HG02981 (cell line): Measurements from ENCODE around the gene ARF1.

Experiments used
- ATAC-seq: cut with Tn5 transposase; IDR thresholded peaks from one replicate; pipeline ENCODE4 v1.9.1; 2021; ENCODE audit warnings: mild to moderate bottlenecking, moderate library complexity; ENCODE audit not compliant: unreplicated experiment

The ARF1 gene

DNA sequence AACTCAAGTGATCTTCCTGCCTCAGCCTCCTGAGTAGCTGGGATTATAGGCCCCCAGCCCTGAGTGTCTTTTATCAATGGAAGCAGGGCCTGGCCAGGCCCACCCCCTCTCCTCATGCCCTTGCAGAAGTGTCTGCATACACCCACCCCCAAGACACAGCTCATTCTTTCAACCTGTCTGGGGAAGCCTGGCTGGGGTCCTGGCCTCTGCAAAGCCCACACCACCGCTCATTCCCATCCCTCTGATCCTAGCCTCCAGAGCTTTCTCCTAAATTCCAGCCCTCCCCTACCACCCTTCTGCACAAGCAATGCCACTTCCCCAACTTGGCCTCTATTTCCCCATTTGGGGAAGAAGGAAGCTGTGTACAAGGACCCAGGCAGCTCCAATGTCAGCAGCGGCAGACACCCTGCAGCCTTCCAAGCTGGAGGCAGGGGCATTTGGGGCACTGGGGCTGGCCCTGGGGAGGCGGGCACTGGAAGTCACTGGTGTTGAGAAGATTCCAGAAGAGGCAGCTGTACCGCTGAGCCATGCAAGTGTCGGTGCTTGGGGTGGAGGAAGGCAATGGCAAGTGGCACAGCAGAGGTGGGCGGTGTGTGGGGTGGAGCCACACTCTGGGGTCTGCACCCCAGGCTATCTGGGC, 33.7 kb upstream of the ARF1 start:
- no peak for ATAC-seq

DNA sequence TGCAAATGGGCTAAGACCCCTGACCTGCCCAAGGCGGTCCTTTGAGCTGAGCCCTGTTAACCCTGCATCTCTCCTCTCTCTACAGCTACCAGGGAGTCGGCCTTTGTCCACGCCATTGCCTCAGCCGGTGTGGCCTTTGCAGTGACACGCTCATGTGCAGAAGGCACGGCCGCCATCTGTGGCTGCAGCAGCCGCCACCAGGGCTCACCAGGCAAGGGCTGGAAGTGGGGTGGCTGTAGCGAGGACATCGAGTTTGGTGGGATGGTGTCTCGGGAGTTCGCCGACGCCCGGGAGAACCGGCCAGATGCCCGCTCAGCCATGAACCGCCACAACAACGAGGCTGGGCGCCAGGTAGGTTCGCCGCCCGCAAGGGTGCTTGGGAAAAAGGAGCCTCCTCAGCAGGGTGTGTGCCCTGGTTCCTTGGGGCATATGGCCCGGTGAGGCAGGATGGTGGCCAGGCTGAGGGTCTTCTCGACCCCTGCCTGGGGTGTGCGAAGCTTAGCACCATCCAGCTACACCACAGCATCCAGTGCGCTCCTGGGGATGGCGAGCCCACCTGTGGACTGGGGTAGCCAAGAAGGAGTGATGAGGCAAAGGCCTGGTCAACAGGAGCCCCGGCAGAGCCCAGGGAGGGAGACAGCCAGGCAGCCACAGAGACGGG, 31.8 kb upstream of the ARF1 start:
- ATAC-seq: no peak

DNA sequence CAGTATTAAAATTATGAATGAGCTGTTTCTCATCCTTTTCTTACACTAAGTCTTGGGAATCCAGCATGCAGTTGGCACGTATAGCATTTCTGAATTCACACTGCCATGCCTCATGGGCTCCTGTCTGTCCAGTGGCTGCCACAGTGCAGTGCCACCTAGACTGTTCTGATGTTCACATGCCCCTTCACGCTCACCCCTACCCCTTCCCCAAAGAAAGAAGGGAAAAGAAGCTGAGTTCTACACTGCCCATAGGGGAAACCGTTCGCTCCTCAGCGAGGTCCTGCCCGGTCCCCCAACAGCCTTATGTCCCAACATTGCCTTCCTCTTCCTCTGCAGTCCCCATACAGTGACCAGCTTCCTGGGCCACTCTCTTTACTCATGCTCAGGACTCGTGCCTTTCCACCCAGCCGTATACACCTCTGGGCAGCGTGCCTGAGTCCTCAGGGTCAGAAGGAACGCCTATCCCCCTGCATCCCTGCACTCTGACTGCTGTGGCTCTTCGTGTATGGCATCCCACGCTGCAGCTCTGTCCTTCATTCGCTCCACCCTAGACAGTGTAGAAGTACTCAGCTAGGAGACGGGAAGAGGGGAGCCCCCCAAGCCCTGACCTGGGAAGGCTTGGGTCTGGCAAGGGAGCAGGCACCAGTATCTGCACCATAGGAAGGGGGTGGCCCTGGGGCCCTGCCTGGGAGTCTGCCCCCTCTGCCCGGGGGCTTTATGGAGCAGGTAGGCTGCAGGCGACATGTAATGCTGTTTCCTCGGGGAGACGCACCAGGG, 24.1 kb upstream of the ARF1 start:
- no peak for ATAC-seq

DNA sequence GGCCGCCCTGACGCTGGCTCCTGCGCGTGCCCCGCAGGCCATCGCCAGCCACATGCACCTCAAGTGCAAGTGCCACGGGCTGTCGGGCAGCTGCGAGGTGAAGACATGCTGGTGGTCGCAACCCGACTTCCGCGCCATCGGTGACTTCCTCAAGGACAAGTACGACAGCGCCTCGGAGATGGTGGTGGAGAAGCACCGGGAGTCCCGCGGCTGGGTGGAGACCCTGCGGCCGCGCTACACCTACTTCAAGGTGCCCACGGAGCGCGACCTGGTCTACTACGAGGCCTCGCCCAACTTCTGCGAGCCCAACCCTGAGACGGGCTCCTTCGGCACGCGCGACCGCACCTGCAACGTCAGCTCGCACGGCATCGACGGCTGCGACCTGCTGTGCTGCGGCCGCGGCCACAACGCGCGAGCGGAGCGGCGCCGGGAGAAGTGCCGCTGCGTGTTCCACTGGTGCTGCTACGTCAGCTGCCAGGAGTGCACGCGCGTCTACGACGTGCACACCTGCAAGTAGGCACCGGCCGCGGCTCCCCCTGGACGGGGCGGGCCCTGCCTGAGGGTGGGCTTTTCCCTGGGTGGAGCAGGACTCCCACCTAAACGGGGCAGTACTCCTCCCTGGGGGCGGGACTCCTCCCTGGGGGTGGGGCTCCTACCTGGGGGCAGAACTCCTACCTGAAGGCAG, 23.4 kb upstream of the ARF1 start:
- ATAC-seq: peak; percentile 16

DNA sequence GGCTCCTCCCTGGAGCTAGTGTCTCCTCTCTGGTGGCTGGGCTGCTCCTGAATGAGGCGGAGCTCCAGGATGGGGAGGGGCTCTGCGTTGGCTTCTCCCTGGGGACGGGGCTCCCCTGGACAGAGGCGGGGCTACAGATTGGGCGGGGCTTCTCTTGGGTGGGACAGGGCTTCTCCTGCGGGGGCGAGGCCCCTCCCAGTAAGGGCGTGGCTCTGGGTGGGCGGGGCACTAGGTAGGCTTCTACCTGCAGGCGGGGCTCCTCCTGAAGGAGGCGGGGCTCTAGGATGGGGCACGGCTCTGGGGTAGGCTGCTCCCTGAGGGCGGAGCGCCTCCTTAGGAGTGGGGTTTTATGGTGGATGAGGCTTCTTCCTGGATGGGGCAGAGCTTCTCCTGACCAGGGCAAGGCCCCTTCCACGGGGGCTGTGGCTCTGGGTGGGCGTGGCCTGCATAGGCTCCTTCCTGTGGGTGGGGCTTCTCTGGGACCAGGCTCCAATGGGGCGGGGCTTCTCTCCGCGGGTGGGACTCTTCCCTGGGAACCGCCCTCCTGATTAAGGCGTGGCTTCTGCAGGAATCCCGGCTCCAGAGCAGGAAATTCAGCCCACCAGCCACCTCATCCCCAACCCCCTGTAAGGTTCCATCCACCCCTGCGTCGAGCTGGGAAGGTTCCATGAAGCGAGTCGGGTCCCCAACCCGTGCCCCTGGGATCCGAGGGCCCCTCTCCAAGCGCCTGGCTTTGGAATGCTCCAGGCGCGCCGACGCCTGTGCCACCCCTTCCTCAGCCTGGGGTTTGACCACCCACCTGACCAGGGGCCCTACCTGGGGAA, 22.7 kb upstream of the ARF1 start:
- ATAC-seq: peak; percentile 52

DNA sequence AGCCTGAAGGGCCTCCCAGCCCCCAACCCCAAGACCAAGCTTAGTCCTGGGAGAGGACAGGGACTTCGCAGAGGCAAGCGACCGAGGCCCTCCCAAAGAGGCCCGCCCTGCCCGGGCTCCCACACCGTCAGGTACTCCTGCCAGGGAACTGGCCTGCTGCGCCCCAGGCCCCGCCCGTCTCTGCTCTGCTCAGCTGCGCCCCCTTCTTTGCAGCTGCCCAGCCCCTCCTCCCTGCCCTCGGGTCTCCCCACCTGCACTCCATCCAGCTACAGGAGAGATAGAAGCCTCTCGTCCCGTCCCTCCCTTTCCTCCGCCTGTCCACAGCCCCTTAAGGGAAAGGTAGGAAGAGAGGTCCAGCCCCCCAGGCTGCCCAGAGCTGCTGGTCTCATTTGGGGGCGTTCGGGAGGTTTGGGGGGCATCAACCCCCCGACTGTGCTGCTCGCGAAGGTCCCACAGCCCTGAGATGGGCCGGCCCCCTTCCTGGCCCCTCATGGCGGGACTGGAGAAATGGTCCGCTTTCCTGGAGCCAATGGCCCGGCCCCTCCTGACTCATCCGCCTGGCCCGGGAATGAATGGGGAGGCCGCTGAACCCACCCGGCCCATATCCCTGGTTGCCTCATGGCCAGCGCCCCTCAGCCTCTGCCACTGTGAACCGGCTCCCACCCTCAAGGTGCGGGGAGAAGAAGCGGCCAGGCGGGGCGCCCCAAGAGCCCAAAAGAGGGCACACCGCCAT, 21.9 kb upstream of the ARF1 start:
- no peak for ATAC-seq

DNA sequence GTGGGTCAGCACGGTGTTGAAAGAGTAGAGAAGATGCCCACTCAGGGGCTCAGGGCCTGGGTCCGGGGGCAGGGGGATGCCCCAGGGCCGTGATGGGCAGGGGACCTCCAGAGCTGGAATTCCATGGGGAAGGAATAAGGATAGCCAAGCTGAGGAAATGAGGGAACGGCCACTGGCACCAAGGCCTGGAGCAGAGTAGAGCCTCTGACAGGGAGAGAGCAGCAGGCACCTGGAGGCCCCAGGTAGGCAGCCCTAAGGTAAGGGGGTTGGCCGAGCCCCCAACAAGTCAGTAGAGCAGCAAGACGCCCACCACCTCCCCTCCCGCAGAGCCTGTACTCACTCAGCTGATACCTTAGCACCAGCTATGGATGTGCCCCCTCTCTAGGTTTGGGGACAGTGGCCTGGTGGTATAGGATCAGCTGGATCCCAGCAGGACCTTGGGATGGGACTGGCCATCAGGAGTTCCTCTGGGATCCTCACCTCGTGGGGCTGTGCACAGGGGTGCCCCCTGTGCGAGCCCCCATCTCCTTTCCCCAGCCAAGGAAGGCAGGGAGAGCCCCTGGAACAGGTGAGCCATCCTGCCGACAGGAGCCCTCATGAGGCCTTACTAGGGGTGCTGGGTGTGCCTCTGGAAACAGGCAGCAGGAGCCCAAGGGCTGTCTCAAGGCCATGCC, 21.0 kb upstream of the ARF1 start:
- ATAC-seq: no peak

DNA sequence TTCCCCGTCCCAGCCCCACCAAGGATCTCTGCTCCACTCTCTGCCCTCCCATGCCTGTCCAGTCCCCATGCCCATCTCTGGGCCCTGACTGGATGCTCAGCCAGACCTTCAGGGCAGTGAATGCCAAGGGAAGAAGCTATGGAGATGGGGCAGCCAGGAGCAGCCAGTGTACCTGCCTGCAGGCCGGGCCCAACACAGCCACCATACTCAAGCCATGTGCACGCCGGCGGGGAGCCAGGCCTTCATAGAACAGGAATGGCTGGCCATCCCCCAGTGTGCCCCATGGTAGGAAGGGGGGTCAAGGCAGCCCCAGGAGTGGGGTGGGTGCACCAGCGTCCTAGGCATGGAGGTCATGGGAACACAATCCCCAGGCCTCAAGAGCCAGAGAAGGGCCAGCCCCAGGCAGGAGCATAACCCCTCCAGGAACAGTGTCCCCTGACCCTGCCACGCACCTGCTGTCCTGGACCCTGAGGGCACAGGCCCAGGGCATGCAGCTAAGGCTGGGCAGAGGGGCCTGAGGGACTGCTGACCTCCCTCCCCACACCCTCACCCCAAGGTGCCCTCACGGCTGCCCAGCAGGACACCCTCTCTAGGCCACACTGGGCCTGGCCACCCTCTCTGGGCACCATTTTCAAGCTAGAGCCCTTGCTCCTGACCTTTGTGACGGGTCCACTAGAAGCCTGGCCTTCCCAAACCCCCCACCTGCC, 20.3 kb upstream of the ARF1 start:
- ATAC-seq: no peak

DNA sequence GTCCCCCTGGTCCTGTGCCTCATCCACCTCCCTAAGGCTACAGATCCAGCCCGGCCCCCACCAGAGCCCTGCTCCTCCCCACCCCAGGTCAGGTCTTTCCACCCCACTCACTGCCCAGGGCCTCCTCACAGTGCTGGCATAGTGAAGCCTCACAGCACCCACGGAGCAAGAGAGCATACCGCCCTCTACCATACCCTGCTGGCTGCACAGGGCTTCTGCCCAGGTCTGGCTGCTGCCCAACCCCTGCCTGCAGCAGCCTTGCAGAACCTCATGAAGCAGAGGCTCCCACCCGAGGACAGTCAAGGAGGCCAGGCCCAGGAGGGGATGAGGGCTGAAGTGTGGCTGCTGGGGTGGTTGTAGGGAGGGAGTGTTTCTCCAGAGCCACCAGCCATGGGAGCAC, 19.7 kb upstream of the ARF1 start:
- no peak for ATAC-seq

DNA sequence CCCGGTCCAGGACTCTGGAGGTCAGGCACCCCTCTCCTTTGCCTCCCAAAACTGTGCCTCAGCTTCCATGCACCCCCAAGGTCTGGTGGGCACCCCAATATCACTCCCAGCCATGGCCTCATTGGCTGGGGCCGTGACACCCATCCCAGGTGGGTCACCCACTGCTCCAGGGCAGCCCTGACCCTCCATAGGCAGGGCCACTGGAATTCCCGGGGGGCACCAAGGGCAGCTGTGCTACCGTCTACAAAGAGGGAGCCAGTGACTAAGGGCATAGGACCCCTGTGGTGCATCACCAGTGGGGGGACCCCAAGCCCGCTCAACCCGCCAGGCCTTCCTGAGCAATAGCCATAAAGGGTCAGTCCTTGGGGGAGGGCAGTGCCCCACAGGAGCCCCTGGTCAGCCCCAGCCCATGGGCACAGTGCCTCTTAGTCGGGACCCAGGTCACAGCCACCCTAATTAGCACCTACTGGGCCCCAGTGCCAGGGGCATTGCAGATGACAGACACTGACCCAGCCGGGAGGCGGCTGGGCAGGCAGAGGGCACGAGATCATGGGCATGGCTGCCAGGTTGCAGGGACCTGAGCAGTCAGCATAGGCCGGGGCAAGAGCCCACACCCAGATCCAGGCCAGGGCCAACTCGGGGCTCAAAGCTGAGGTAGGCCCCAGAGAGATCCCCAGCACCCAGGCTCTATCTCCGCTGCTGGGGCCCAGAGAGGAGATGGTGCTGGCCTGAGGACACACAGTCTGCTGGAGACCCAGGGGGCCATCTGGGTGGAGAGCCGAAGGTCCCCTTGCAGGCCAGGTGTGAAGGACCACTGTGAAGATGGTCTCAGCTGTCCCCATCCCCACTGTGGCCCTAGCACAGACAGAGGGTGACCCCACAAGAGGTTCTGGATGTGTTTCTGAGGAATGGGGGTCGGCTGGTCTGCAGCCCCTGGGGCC, 19.0 kb upstream of the ARF1 start:
- no peak for ATAC-seq

DNA sequence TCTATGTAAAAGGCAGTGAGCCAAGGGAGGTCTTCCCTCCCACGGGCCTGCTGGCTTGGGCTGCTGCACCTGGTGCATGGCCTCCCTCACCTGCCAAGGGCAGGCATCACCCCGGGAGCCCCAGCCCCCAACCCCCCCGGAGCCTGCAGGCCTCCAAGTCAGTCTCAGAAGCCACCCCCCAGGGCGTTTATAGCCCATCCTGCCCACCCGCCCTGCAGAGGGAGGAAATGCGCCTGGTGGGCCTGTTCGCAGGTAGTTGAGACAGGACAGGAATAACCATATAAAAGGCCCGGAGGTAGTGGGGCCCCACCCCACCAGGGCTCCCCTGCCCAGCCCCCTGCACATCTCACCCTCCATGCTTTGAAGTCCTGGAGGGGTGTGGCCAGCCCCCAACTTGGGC, 18.2 kb upstream of the ARF1 start:
- ATAC-seq: no peak

DNA sequence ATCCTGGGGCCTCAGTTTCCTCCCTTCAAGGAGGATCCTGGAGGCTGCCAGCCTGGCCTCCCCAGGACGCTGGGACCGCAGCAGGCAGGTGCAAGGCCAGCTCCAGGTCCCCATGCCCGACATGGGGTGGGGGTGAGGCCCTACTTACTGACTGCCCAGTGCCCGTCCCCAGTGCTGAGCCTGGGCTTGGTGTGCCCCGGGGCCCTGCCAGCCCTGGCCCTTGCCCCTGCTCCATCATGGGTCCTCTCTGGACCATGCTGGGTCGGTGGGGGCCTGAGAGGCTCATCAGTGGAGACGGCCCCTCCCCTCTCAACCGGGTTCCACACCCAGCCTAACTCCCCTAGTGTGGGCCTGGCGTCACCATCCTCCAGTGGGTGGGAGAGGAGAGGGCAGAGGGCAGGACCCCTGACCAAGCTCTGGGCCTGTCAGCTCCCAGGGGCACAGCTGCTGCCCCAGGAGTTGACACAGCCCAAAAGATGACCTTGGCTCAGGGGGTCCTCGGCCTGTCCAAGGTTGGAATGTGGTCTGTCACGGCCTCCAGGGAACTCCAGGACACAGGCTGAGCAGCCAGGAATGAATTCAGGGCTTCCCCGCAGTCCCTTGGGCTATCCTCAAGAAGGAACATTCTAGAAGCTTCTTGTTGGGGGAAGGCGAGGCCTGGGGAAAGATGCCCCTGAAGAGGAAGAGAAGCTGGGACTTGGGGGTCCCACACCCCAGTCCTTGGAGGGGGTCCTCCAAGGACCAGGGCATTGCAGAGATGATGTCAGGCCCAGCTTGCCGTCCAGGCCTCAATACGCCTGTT, 17.6 kb upstream of the ARF1 start:
- ATAC-seq: no peak

DNA sequence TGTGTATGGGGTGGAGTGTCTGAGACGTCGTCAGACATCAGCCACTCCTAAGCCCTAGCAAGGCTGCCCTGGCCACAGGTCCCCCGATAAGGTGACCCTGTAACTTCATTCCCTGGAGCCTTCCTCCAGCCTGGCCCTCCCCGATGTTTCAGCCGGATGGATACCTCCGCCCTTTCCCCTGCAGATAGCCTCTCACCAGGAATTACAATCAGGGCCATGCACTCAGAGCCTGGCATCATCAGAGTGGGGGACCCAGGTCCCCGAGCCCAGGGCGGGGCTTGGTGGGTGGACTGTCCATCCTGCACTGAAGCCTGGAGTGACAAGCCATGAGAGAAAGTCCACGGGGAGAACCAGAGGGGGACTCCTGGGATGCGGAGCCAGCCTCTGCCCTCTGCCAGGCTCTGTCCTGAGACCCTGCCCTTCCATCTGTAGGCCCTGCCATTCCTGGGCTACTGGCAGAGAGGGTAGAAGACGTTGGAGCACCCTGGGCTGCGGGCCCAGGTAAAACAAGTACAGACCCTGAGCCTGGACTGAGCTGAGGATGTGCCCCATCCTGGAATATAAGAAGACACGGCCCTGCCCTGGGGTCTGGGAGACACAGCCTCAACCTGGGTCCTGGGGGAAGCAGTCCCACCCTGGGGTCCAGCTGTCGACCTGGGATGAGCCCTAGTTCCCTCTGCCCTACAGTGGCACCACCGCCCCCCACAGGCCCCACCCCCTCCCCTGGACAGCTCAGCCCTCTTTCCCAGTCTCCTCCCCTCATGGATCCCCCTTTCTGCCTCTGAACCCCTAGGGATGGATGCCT, 16.8 kb upstream of the ARF1 start:
- no peak for ATAC-seq

DNA sequence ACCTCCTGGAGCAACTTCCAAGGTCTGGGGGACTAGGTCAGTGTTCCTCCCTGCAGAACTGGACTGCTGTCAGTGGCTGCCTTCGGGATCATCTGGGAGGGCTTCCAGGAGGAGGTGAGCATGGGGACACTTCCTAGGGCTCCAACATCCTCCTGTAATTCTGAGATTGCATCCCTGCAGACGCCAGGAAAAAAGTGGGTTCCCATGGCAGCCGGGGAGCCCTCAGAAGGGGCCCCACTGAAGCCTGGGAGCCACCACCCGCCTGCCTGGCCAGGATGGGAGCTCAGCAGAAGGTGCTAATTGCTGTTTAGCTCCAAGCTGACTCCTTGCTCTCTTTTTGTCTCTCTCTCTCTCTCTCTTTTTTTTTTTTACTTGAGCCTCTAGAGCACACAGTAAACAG, 16.1 kb upstream of the ARF1 start:
- ATAC-seq: no peak

DNA sequence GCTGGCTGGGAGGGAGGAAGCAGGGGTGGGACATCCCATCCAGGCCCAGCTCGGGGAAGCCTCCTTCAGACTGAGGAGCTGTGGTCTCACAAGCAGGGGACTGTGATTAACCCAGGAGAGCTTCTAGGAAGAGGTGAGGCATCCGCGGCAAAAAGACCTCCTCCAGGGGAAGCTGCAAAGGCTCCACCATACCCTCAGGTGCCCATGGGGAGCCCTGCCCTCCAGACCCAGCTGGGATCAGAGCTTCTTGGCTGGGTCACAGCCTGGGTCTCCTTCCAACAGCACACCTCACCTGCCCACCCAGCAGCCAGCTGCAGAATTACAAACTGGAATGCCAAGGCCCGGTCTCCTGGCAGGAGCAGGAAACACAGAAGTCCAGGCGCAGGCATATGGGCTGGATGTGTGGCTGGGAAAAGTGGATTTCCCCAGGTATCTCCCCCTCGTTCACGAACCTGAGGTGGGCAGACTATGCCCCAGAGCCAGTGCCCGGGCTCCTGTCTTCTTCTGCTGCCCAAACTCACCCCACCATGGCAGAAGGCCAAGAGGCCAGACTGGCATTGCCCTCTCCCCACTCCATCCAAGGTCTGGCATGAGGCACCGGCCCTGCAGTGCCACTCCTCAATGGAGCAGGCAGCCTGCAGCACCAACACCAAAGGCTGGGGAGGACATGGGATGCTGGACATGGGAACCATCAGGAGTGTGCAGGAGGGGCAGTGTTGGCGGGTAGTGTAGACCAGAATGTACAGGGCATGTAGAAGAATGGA, 15.4 kb upstream of the ARF1 start:
- no peak for ATAC-seq
